ENCODE measurements around the gene JAK1.
"Not testable (repeated sequence)": the region's sequence is repeated elsewhere in the genome, so short reads cannot be mapped to it uniquely, and the experiment has no call there.

The JAK1 gene

DNA sequence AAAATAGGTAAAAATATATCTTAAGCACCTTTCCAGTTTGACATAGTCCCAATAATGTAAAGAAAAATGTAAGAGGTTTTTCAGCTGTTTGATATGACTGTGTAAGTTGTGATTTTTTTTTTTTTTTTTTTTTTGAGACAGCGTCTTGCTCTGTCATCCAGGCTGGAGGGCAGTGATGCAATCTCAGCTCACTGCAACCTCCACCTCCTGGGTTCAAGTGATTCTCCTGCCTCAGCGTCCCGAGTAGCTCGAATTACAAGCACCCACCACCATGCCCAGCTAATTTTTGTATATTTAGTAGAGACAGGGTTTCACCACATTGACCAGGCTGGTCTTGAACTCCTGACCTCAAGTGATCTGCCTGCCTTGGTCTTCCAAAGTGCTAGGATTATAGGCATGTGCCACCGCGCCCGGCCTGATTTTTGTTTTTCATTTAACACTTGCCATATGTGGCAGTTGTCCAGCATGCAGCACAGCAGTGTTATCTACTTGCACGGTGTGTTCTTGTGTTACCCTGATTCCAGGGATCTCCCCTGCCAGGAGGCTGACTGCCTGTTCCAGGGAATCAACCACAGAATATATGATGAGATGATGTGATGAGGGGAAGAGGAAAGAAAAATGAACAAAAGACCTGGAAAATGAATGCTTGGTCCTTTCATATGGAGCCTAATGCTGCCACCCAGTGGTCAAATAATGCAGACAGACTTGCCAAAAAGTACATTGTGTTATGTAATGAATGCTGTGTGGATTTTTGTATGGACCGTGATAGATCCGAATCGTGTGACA is 142.5 kb downstream of the JAK1 start (continued):
- TF ChIP-seq, protein P1, sequence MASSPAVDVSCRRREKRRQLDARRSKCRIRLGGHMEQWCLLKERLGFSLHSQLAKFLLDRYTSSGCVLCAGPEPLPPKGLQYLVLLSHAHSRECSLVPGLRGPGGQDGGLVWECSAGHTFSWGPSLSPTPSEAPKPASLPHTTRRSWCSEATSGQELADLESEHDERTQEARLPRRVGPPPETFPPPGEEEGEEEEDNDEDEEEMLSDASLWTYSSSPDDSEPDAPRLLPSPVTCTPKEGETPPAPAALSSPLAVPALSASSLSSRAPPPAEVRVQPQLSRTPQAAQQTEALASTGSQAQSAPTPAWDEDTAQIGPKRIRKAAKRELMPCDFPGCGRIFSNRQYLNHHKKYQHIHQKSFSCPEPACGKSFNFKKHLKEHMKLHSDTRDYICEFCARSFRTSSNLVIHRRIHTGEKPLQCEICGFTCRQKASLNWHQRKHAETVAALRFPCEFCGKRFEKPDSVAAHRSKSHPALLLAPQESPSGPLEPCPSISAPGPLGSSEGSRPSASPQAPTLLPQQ (tag by site-specific recombination; IDR thresholded peaks at IDR 0.05), result peak; percentile 33; the same call in 1 of the 2 replicates
- TF ChIP-seq, protein P2, sequence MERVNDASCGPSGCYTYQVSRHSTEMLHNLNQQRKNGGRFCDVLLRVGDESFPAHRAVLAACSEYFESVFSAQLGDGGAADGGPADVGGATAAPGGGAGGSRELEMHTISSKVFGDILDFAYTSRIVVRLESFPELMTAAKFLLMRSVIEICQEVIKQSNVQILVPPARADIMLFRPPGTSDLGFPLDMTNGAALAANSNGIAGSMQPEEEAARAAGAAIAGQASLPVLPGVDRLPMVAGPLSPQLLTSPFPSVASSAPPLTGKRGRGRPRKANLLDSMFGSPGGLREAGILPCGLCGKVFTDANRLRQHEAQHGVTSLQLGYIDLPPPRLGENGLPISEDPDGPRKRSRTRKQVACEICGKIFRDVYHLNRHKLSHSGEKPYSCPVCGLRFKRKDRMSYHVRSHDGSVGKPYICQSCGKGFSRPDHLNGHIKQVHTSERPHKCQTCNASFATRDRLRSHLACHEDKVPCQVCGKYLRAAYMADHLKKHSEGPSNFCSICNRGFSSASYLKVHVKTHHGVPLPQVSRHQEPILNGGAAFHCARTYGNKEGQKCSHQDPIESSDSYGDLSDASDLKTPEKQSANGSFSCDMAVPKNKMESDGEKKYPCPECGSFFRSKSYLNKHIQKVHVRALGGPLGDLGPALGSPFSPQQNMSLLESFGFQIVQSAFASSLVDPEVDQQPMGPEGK (tag by site-specific recombination; IDR thresholded peaks at IDR 0.05), result peak; percentile 44; the same call in 1 of the 2 replicates
- 0 out of 2 replicates have a peak, but pooled peaks have one; percentile 51 for TF ChIP-seq ZNF501 (tag by site-specific recombination; IDR thresholded peaks at IDR 0.05)

DNA sequence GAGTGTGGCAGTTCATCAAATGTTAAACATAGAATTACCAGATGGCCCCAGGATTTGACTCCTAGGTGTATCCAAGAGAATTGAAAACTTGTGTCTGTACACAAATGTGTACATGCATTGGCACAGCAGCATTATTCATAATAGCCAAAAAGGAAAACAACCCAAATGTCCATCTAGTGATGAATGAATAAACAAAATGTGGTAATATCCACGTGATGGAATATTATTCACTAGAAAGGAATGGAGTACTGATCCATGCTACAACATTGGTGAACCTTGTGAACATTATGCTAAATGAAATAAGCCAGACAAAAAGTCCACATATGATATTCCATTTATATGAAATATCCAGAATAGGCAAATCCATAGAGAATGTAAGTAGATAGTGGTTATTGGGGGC is 143.7 kb downstream of the JAK1 start:
- no peak for TF ChIP-seq ZNF707 (tag by site-specific recombination; IDR thresholded peaks at IDR 0.05)
- TF ChIP-seq ZNF423 (tag by site-specific recombination; IDR thresholded peaks at IDR 0.05), result no peak
- TF ChIP-seq ZNF146 (tag by site-specific recombination; IDR thresholded peaks at IDR 0.05), result no peak
- no peak for TF ChIP-seq ZNF274 (IDR thresholded peaks at IDR 0.05; ENCODE audit: low read length)
- no peak for TF ChIP-seq ZNF274 (tag by site-specific recombination; IDR thresholded peaks at IDR 0.05; ENCODE audit: borderline replicate concordance)
- TF ChIP-seq REPIN1 (tag by site-specific recombination; IDR thresholded peaks at IDR 0.05; ENCODE audit: low read depth), result no peak
- TF ChIP-seq ZNF416 (tag by site-specific recombination; IDR thresholded peaks at IDR 0.05), result no peak
- TF ChIP-seq EGR2 (tag by site-specific recombination; IDR thresholded peaks at IDR 0.05; ENCODE audit: low read depth), result no peak
- TF ChIP-seq SCRT1 (tag by site-specific recombination; IDR thresholded peaks at IDR 0.05; ENCODE audit: borderline replicate concordance), result no peak
- no peak for TF ChIP-seq ZNF19 (tag by site-specific recombination; IDR thresholded peaks at IDR 0.05; ENCODE audit: low read depth)
- CTCF ChIA-PET, result interaction anchor here (1.0 to 3.5 kb wide), 5 partner anchors 15 to 562 kb away, joined by 3 to 19 read pairs (median 3); no protein-coding TSS in a partner anchor
- no peak overlapping the region for H3K27ac ChIP-seq (ENCODE audit: extremely low read depth, low read depth, low read length)
- POLR2A ChIA-PET, result no interaction called here
- no peaks in the 10 kb centered on the region for H3K4me1 ChIP-seq (ENCODE audit: control insufficient read depth, insufficient read depth, low read length)
- H3K4me3 ChIP-seq (ENCODE audit: low read depth, low read length), result no peak overlapping the region
- H3K9me3 ChIP-seq (ENCODE audit: control insufficient read depth, insufficient read depth, low read depth, low read length), result no peaks in the 10 kb centered on the region
- H3K36me3 ChIP-seq (ENCODE audit: control insufficient read depth in 2 of 2, insufficient read depth in 1 of 2, low read length in 2 of 2), result peaks cover 0 to 4% of the 10 kb centered on the region in 2 experiments; a peak in 1 of 3 replicates

DNA sequence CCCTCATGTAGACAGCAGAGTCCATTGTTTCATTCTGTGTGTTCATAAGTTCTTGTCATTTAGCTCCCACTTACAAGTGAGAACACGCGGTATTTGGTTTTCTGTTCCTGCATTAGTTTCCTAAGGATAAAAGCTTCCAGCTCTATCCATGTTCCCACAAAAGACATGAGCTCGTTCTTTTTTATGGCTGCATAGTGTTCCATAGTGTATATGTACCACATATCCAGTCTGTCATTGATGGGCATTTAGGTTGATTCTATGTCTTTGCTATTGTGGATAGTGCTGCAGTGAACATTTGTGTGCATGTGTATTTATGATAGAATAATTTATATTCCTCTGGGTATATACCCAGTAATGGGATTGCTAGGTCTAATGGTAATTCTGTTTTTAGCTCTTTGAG is 145.8 kb downstream of the JAK1 start:
- H3K4me3 ChIP-seq (ENCODE audit: low read depth, low read length); H3K9me3 ChIP-seq (ENCODE audit: control insufficient read depth, insufficient read depth, low read depth, low read length); POLR2A ChIA-PET; H3K27ac ChIP-seq (ENCODE audit: extremely low read depth, low read depth, low read length); H3K4me1 ChIP-seq (ENCODE audit: control insufficient read depth, insufficient read depth, low read length): not testable (repeated sequence)
- CTCF ChIA-PET, result interaction anchor here (0.6 to 0.7 kb wide), 4 partner anchors 69 to 709 kb away, joined by 3 read pairs; no protein-coding TSS in a partner anchor
- peaks cover 0 to 11% of the 10 kb centered on the region in 2 experiments; a peak in 1 of 3 replicates for H3K36me3 ChIP-seq (ENCODE audit: control insufficient read depth in 2 of 2, insufficient read depth in 1 of 2, low read length in 2 of 2)
- TF ChIP-seq ZNF146 (tag by site-specific recombination; IDR thresholded peaks at IDR 0.05), result peak; percentile 85; the same call in 1 of the 2 replicates

DNA sequence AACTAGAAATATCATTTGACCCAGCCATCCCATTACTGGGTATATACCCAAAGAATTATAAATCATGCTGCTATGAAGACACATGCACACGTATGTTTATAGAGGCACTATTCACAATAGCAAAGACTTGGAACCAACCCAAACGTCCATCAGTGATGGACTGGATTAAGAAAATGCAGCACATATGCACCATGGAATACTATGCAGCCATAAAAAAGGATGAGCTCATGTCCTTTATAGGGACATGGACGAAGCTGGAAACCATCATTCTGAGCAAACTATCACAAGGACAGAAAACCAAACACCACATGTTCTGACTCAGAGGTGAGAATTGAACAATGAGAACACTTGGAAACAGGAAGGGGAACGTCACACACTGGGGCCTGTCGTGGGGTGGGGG is 149.0 kb downstream of the JAK1 start:
- CTCF ChIA-PET; H3K9me3 ChIP-seq (ENCODE audit: control insufficient read depth, insufficient read depth, low read depth, low read length); H3K27ac ChIP-seq (ENCODE audit: extremely low read depth, low read depth, low read length); POLR2A ChIA-PET; H3K4me1 ChIP-seq (ENCODE audit: control insufficient read depth, insufficient read depth, low read length); H3K4me3 ChIP-seq (ENCODE audit: low read depth, low read length): not testable (repeated sequence)
- H3K36me3 ChIP-seq (ENCODE audit: control insufficient read depth in 2 of 2, insufficient read depth in 1 of 2, low read length in 2 of 2), result peaks cover 3 to 18% of the 10 kb centered on the region in 2 experiments
- TF ChIP-seq, protein P3, sequence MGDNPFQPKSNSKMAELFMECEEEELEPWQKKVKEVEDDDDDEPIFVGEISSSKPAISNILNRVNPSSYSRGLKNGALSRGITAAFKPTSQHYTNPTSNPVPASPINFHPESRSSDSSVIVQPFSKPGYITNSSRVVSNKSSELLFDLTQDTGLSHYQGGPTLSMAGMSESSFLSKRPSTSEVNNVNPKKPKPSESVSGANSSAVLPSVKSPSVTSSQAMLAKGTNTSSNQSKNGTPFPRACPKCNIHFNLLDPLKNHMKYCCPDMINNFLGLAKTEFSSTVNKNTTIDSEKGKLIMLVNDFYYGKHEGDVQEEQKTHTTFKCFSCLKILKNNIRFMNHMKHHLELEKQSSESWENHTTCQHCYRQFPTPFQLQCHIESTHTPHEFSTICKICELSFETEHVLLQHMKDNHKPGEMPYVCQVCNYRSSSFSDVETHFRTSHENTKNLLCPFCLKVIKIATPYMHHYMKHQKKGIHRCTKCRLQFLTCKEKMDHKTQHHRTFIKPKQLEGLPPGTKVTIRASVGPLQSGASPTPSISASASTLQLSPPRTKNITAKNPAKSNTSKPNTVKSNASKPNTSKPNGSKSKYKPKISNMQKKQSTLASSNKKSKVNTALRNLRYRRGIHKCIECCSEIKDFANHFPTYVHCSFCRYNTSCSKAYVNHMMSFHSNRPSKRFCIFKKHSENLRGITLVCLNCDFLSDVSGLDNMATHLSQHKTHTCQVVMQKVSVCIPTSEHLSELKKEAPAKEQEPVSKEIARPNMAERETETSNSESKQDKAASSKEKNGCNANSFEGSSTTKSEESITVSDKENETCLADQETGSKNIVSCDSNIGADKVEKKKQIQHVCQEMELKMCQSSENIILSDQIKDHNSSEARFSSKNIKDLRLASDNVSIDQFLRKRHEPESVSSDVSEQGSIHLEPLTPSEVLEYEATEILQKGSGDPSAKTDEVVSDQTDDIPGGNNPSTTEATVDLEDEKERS (tag by site-specific recombination; IDR thresholded peaks at IDR 0.05), result 0 out of 2 replicates have a peak, but pooled peaks have one; percentile 47
- TF ChIP-seq ZNF146 (tag by site-specific recombination; IDR thresholded peaks at IDR 0.05), result peak; percentile 96

All from HEK293 (cell line).